GM12891 (cell line): ENCODE results near the gene RPS24.
"Not testable (repeated sequence)": the region's sequence is repeated elsewhere in the genome, so short reads cannot be mapped to it uniquely, and the experiment has no call there.

Experiments
- POLR2A ChIP-seq: IDR thresholded peaks from 2 replicates; pipeline ENCODE4 v1.6.1; 2011; ENCODE audit warnings: low read depth, low read length, control low read depth
- POLR2AphosphoS5 ChIP-seq: IDR thresholded peaks from 2 replicates; pipeline ENCODE4 v1.6.1; 2011; ENCODE audit warnings: low read depth, low read length, control low read depth
- TAF1 ChIP-seq: IDR thresholded peaks from 2 replicates; pipeline ENCODE4 v1.6.1; 2011; ENCODE audit warnings: low read depth, low read length, control low read depth

GRCh38 chr10:78070064-78070463, 36.4 kb downstream of the RPS24 start:
- not testable (repeated sequence) for TF ChIP-seq POLR2A, POLR2AphosphoS5, TAF1
